ENCODE measurements around the gene SPAG16.

DNA sequence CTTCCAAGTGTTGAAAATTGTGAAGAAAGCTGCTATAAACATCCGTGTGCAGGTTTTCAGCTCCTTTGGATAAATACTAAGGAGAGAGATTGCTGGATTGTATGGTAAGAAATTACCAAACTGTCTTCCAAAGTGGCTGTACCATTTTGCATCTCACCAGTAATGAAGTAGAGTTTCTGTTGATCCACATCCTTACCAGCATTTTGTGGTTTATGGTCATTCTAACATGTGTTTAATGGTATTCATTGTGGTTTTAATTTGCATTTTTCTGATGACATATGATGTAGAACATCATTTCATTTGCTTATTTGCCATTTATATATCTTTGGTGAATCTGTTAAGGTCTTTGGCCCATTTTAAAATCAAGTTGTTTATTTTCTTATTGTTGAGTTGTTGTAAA, 260.7 kb downstream of the SPAG16 start:
- TF ChIP-seq CC2D1A (CRISPR knock-in tag; IDR thresholded peaks at IDR 0.05): no peak
- TF ChIP-seq, protein P1, sequence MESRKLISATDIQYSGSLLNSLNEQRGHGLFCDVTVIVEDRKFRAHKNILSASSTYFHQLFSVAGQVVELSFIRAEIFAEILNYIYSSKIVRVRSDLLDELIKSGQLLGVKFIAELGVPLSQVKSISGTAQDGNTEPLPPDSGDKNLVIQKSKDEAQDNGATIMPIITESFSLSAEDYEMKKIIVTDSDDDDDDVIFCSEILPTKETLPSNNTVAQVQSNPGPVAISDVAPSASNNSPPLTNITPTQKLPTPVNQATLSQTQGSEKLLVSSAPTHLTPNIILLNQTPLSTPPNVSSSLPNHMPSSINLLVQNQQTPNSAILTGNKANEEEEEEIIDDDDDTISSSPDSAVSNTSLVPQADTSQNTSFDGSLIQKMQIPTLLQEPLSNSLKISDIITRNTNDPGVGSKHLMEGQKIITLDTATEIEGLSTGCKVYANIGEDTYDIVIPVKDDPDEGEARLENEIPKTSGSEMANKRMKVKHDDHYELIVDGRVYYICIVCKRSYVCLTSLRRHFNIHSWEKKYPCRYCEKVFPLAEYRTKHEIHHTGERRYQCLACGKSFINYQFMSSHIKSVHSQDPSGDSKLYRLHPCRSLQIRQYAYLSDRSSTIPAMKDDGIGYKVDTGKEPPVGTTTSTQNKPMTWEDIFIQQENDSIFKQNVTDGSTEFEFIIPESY (CRISPR knock-in tag; IDR thresholded peaks at IDR 0.05): no peak
- no peak for TF ChIP-seq KLF13 (CRISPR knock-in tag; IDR thresholded peaks at IDR 0.05)
- TF ChIP-seq, protein P2, sequence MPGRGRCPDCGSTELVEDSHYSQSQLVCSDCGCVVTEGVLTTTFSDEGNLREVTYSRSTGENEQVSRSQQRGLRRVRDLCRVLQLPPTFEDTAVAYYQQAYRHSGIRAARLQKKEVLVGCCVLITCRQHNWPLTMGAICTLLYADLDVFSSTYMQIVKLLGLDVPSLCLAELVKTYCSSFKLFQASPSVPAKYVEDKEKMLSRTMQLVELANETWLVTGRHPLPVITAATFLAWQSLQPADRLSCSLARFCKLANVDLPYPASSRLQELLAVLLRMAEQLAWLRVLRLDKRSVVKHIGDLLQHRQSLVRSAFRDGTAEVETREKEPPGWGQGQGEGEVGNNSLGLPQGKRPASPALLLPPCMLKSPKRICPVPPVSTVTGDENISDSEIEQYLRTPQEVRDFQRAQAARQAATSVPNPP (CRISPR knock-in tag; IDR thresholded peaks at IDR 0.05): no peak
- no peak for TF ChIP-seq TCF7L2 (IDR thresholded peaks at IDR 0.05; ENCODE audit: low read depth, low read length)
- TF ChIP-seq, protein P3, sequence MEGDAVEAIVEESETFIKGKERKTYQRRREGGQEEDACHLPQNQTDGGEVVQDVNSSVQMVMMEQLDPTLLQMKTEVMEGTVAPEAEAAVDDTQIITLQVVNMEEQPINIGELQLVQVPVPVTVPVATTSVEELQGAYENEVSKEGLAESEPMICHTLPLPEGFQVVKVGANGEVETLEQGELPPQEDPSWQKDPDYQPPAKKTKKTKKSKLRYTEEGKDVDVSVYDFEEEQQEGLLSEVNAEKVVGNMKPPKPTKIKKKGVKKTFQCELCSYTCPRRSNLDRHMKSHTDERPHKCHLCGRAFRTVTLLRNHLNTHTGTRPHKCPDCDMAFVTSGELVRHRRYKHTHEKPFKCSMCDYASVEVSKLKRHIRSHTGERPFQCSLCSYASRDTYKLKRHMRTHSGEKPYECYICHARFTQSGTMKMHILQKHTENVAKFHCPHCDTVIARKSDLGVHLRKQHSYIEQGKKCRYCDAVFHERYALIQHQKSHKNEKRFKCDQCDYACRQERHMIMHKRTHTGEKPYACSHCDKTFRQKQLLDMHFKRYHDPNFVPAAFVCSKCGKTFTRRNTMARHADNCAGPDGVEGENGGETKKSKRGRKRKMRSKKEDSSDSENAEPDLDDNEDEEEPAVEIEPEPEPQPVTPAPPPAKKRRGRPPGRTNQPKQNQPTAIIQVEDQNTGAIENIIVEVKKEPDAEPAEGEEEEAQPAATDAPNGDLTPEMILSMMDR (CRISPR knock-in tag; IDR thresholded peaks at IDR 0.05): no peak
- TF ChIP-seq, protein P4, sequence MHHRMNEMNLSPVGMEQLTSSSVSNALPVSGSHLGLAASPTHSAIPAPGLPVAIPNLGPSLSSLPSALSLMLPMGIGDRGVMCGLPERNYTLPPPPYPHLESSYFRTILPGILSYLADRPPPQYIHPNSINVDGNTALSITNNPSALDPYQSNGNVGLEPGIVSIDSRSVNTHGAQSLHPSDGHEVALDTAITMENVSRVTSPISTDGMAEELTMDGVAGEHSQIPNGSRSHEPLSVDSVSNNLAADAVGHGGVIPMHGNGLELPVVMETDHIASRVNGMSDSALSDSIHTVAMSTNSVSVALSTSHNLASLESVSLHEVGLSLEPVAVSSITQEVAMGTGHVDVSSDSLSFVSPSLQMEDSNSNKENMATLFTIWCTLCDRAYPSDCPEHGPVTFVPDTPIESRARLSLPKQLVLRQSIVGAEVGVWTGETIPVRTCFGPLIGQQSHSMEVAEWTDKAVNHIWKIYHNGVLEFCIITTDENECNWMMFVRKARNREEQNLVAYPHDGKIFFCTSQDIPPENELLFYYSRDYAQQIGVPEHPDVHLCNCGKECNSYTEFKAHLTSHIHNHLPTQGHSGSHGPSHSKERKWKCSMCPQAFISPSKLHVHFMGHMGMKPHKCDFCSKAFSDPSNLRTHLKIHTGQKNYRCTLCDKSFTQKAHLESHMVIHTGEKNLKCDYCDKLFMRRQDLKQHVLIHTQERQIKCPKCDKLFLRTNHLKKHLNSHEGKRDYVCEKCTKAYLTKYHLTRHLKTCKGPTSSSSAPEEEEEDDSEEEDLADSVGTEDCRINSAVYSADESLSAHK (CRISPR knock-in tag; IDR thresholded peaks at IDR 0.05; ENCODE audit: borderline replicate concordance): no peak
